A673 (cell line): Measurements from ENCODE around the gene ZNF627.
"Not testable (repeated sequence)": the region's sequence is repeated elsewhere in the genome, so short reads cannot be mapped to it uniquely, and the experiment has no call there.

Experiments used
- EZH2 ChIP-seq: fragments of 200-600 bp; sonication (generic); IDR thresholded peaks from 2 replicates; pipeline ENCODE4 v1.6.1; 2017; ENCODE audit warnings: borderline replicate concordance, low read depth, mild to moderate bottlenecking, mixed read lengths, antibody characterized with exemption, low read length; ENCODE audit not compliant: poor library complexity, severe bottlenecking
- TF ChIP-seq, protein P1 (sequence below): fragments of 300-800, 200-600 bp; sonication (generic); conservative IDR thresholded peaks from 2 replicates; pipeline ENCODE4 v1.5.1; 2017; ENCODE audit warnings: low read depth, mild to moderate bottlenecking, antibody characterized with exemption, low read length, moderate library complexity, mixed read lengths

GRCh38 chr19:11565649-11565980 is 31.7 kb upstream of the ZNF627 start:
- not testable (repeated sequence) for TF ChIP-seq EZH2
- TF ChIP-seq, protein P1, sequence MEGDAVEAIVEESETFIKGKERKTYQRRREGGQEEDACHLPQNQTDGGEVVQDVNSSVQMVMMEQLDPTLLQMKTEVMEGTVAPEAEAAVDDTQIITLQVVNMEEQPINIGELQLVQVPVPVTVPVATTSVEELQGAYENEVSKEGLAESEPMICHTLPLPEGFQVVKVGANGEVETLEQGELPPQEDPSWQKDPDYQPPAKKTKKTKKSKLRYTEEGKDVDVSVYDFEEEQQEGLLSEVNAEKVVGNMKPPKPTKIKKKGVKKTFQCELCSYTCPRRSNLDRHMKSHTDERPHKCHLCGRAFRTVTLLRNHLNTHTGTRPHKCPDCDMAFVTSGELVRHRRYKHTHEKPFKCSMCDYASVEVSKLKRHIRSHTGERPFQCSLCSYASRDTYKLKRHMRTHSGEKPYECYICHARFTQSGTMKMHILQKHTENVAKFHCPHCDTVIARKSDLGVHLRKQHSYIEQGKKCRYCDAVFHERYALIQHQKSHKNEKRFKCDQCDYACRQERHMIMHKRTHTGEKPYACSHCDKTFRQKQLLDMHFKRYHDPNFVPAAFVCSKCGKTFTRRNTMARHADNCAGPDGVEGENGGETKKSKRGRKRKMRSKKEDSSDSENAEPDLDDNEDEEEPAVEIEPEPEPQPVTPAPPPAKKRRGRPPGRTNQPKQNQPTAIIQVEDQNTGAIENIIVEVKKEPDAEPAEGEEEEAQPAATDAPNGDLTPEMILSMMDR: not testable (repeated sequence)
